HFFc6 (cell line): ENCODE data around the gene MRPL36. TPM values are rescaled to one million over a fixed set of nuclear protein-coding genes. Genes with fewer than 3 reads are reported as not detected.

Experiments used
- DNase-seq: peaks from one replicate; pipeline ENCODE4 v3.0.0-alpha.2; 2018
- H3K27ac Mint-ChIP-seq: 2 replicates; pipeline ENCODE4 v1.8.0; 2020; ENCODE audit warnings: mild to moderate bottlenecking, mixed read lengths
- H3K27me3 Mint-ChIP-seq: 2 replicates; pipeline ENCODE4 v1.8.0; 2021; ENCODE audit warnings: mild to moderate bottlenecking, moderate library complexity, mixed read lengths; ENCODE audit not compliant: insufficient read depth
- H3K36me3 Mint-ChIP-seq: 2 replicates; pipeline ENCODE4 v1.8.0; 2021; ENCODE audit warnings: low read depth, mixed read lengths
- H3K4me1 Mint-ChIP-seq: 2 replicates; pipeline ENCODE4 v1.8.0; 2020; ENCODE audit warnings: low read depth, mixed read lengths
- H3K4me3 Mint-ChIP-seq: 2 replicates; pipeline ENCODE4 v1.8.0; 2020; ENCODE audit warnings: mild to moderate bottlenecking, moderate library complexity, mixed read lengths
- H3K9me3 Mint-ChIP-seq: 2 replicates; pipeline ENCODE4 v1.8.0; 2020; ENCODE audit warnings: mild to moderate bottlenecking, mixed read lengths
- total RNA-seq, 6 experiments: library from RNA; stranded (reverse); fragmentation: NEBNext Ultra II Directional; extraction: Animal tissue kit (Norgen Biotek cat#: 25700); gene quantifications; 2 replicates in 1 of 6; 3 replicates in 5 of 6; pipeline ENCODE4 v1.2.3, GENCODE V29; 2021
- TF ChIP-seq, protein P1 (sequence below): fragments of 200-600 bp; sonication (generic); IDR thresholded peaks from 2 replicates; pipeline ENCODE4 v1.5.0; 2021; ENCODE audit warnings: antibody characterized with exemption, mild to moderate bottlenecking

MRPL36 gene
- total RNA-seq, 6 experiments from 2014 or later, result 67.8 to 87.1 (median 74.9) TPM

GRCh38 chr5:1783216-1783554 lies 16.5 kb downstream of the MRPL36 start:
- Mint-ChIP-seq H3K4me1 (peaks cover 9% of the 10 kb centered on the region; the same call in 1 of the 2 replicates), H3K27ac (no peak overlapping the region), H3K4me3 (no peak overlapping the region), H3K9me3 (no peaks in the 10 kb centered on the region), H3K36me3 (no peaks in the 10 kb centered on the region), H3K27me3 (peaks cover 25% of the 10 kb centered on the region)
- DNase-seq, result no peak
- TF ChIP-seq, protein P1, sequence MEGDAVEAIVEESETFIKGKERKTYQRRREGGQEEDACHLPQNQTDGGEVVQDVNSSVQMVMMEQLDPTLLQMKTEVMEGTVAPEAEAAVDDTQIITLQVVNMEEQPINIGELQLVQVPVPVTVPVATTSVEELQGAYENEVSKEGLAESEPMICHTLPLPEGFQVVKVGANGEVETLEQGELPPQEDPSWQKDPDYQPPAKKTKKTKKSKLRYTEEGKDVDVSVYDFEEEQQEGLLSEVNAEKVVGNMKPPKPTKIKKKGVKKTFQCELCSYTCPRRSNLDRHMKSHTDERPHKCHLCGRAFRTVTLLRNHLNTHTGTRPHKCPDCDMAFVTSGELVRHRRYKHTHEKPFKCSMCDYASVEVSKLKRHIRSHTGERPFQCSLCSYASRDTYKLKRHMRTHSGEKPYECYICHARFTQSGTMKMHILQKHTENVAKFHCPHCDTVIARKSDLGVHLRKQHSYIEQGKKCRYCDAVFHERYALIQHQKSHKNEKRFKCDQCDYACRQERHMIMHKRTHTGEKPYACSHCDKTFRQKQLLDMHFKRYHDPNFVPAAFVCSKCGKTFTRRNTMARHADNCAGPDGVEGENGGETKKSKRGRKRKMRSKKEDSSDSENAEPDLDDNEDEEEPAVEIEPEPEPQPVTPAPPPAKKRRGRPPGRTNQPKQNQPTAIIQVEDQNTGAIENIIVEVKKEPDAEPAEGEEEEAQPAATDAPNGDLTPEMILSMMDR, result no peak

GRCh38 chr5:1782385-1783215 lies 17.0 kb downstream of the MRPL36 start:
- H3K4me3 Mint-ChIP-seq, result no peak overlapping the region
- no peaks in the 10 kb centered on the region for H3K36me3 Mint-ChIP-seq
- DNase-seq, result no peak
- H3K9me3 Mint-ChIP-seq, result no peaks in the 10 kb centered on the region
- peaks cover 27% of the 10 kb centered on the region for H3K27me3 Mint-ChIP-seq
- no peak overlapping the region for H3K27ac Mint-ChIP-seq
- TF ChIP-seq, protein P1, result no peak
- H3K4me1 Mint-ChIP-seq, result peaks cover 9% of the 10 kb centered on the region; the same call in 1 of the 2 replicates

DNA sequence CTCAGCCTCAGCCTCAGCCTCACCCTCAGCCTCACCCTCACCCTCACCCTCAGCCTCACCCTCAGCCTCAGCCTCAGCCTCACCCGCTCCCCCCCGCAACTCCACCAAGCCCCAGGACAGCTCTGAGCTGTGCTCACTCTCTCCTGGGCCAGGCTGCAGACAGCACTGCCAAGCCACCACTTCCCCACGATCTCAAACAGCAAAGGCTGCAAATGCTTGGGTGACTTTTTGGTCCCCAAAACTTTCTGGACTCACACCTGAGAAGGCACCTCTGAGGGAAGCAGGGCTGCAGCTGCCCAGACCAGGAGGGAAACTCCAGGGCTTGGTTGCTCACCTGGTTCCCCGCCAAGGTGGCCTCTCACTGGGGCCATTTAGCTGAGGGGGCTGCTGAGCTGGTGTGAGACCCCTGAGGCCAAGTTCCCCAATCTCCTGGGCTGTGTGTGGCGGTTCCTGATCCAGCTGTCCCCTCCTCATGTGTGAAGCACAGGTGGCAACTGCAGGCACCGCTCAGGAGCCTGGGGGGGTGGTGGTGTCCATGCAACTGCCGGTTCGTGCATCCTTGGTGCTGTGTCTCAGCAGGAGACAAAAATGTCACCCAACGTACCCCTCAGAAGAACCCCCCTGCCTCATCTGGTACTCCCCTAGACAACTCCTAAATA lies 17.8 kb downstream of the MRPL36 start:
- Mint-ChIP-seq H3K4me1 (peaks cover 9% of the 10 kb centered on the region; the same call in 1 of the 2 replicates), H3K4me3 (no peak overlapping the region), H3K27me3 (peaks cover 33% of the 10 kb centered on the region), H3K27ac (no peak overlapping the region), H3K36me3 (no peaks in the 10 kb centered on the region), H3K9me3 (no peaks in the 10 kb centered on the region)
- TF ChIP-seq, protein P1, result no peak
- DNase-seq, result no peak

GRCh38 chr5:1781107-1781506 lies 18.5 kb downstream of the MRPL36 start:
- H3K27me3 Mint-ChIP-seq, result peaks cover 30% of the 10 kb centered on the region
- H3K36me3 Mint-ChIP-seq, result no peaks in the 10 kb centered on the region
- peaks cover 9% of the 10 kb centered on the region; the same call in 1 of the 2 replicates for H3K4me1 Mint-ChIP-seq
- DNase-seq, result no peak
- TF ChIP-seq, protein P1, result no peak
- H3K4me3 Mint-ChIP-seq, result no peak overlapping the region
- H3K9me3 Mint-ChIP-seq, result no peaks in the 10 kb centered on the region
- no peak overlapping the region for H3K27ac Mint-ChIP-seq

- no peak for DNase-seq
- Mint-ChIP-seq H3K27me3 (peaks cover 28% of the 10 kb centered on the region), H3K9me3 (no peaks in the 10 kb centered on the region), H3K4me1 (peaks cover 9% of the 10 kb centered on the region; the same call in 1 of the 2 replicates), H3K27ac (no peak overlapping the region), H3K4me3 (no peak overlapping the region), H3K36me3 (no peaks in the 10 kb centered on the region)
- TF ChIP-seq, protein P1, result no peak
These were observed 19.1 kb downstream of the MRPL36 start for GRCh38 chr5:1780614-1780930.
